GM12892 (cell line): ENCODE measurements around the gene TOMM40L.

ENCODE experiments used
- POLR2A ChIP-seq: IDR thresholded peaks from 2 replicates; pipeline ENCODE4 v1.6.1; 2011; ENCODE audit warnings: low read depth, low read length, control low read depth
- POLR2AphosphoS5 ChIP-seq: IDR thresholded peaks from 2 replicates; pipeline ENCODE4 v1.6.1; 2011; ENCODE audit warnings: low read depth, low read length, control low read depth

DNA sequence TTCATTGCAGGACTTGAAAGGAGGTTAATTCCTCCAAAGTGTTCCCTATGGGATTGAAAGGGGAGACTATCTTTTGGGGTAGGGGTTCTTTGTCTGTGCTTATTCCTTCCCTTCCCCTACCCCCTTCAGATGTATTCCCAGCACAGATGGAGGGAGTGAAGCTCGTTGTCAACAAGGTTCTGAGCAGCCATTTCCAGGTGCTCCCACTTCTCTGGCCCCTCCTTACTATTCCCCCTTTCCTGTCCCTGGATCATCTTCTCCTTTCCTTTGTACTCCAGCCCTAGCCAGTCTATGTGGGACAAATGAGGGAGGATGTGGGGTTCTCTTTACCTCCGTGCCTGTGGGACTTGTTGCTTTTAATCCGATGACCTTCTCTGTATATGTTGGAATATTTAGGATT lies 899 bp downstream of the TOMM40L start:
- TF ChIP-seq POLR2A (no peak), POLR2AphosphoS5 (no peak)
